K562 (cell line): ENCODE data around the gene SCO1. TPM values are rescaled to one million over a fixed set of nuclear protein-coding genes. Genes with fewer than 3 reads are reported as not detected.

ENCODE experiments used
- ATAC-seq: fragments of 200-7000 bp; cut with Tn5 transposase; 3 replicates; pipeline ENCODE4 v1.9.1; 2020; ENCODE audit warnings: moderate library complexity
- BruUV-seq: library from RNA; stranded (reverse); fragments of 400-500 nt; replicated peaks from 2 replicates; lab custom pipeline; 2021; lab: Mats Ljungman, UMichigan
- CTCF ChIA-PET: fragments of 300-600 bp; formaldehyde crosslinking; extraction: SDS; loops from one replicate; lab custom pipeline; 2021; ENCODE audit warnings: low intra/inter-chr PET ratio; lab: Yijun Ruan, JAX
- POLR2A ChIA-PET: fragments of 300-600, 350-650 bp; sonication (Branson Sonifier 250); formaldehyde crosslinking; extraction: SDS; loops from one replicate; lab custom pipeline; 2021; ENCODE audit warnings: antibody characterized with exemption, inconsistent platforms; lab: Yijun Ruan, JAX
- DNase-seq, 4 experiments: peaks; one replicate each; pipeline versions ENCODE4 v3.0.0 to v3.0.0-alpha.2; 2011 to 2018; ENCODE audit warnings: low spot score in 3 of 4, mixed read lengths in 3 of 4; ENCODE audit errors: extremely low read depth in 1 of 4
- FAIRE-seq: peaks from 2 replicates; lab custom pipeline; 2011; peaks lifted over from hg19 to GRCh38; lab: Jason Lieb, UNC
- H2AFZ ChIP-seq: 2 replicates; pipeline ENCODE4 v1.6.0; 2011; ENCODE audit warnings: low read depth, low read length, control low read depth, inconsistent platforms
- H3K27ac ChIP-seq: fragments of 200-600 bp; 3 replicates; pipeline ENCODE4 v1.8.0; 2011; ENCODE audit warnings: low read depth, mild to moderate bottlenecking, control low read depth, inconsistent platforms, low read length, moderate library complexity, mixed read lengths; ENCODE audit errors: extremely low read depth
- H3K27me3 ChIP-seq, 2 experiments: fragments of 300-600 bp in 1 of 2; 2 replicates in 1 of 2; 3 replicates in 1 of 2; pipeline versions ENCODE4 v1.6.0 to v1.8.0; 2011; ENCODE audit warnings: inconsistent platforms in 2 of 2, low read length in 2 of 2, mild to moderate bottlenecking in 1 of 2, mixed read lengths in 1 of 2, moderate library complexity in 1 of 2; ENCODE audit not compliant: control insufficient read depth in 2 of 2, insufficient read depth in 2 of 2
- H3K36me3 ChIP-seq: fragments of 300-600 bp; 3 replicates; pipeline ENCODE4 v1.8.0; 2011; ENCODE audit warnings: mild to moderate bottlenecking, low read length, inconsistent platforms; ENCODE audit not compliant: control insufficient read depth, insufficient read depth
- H3K4me1 ChIP-seq, 2 experiments: fragments of 200-600 bp in 1 of 2; replicated peaks in 1 of 2; 2 replicates in 1 of 2; 3 replicates in 1 of 2; pipeline versions ENCODE4 v1.5.1 to v1.8.0; 2011; ENCODE audit warnings: inconsistent platforms in 2 of 2, low read length in 2 of 2, mild to moderate bottlenecking in 1 of 2, mixed read lengths in 1 of 2, moderate library complexity in 1 of 2; ENCODE audit not compliant: control insufficient read depth in 2 of 2, insufficient read depth in 2 of 2
- H3K4me2 ChIP-seq: 2 replicates; pipeline ENCODE4 v1.6.1; 2011; ENCODE audit warnings: low read length, control low read depth, inconsistent platforms, mixed read lengths; ENCODE audit not compliant: insufficient read depth
- H3K4me3 ChIP-seq: fragments of 200-600 bp; sonication (generic), shearing (Covaris generic); 2 replicates; pipeline ENCODE4 v1.5.1; 2016; ENCODE audit warnings: control low read depth, inconsistent platforms
- H3K79me2 ChIP-seq: fragments of 200-600 bp; 3 replicates; pipeline ENCODE4 v1.8.0; 2011; ENCODE audit warnings: low read length, inconsistent platforms; ENCODE audit not compliant: control insufficient read depth, insufficient read depth
- H3K9ac ChIP-seq, 2 experiments: 2 replicates each; pipeline versions ENCODE4 v1.6.0 to v1.6.1; 2011; ENCODE audit warnings: low read depth in 2 of 2, low read length in 2 of 2, control low read depth in 1 of 2, inconsistent platforms in 1 of 2, mild to moderate bottlenecking in 1 of 2, mixed read lengths in 1 of 2; ENCODE audit not compliant: insufficient read depth in 1 of 2
- H3K9me1 ChIP-seq: one replicate; pipeline ENCODE4 v1.6.0; 2011; ENCODE audit warnings: inconsistent platforms, mild to moderate bottlenecking, low read length, moderate library complexity; ENCODE audit not compliant: control insufficient read depth, insufficient read depth
- H3K9me3 ChIP-seq: replicated peaks from 2 replicates; pipeline ENCODE4 v1.5.1; 2011; ENCODE audit warnings: low read depth, low read length, inconsistent platforms; ENCODE audit not compliant: control insufficient read depth, insufficient read depth
- H4K20me1 ChIP-seq: replicated peaks from 2 replicates; pipeline ENCODE4 v1.6.1; 2011; ENCODE audit warnings: low read length, inconsistent platforms, mixed read lengths; ENCODE audit not compliant: control insufficient read depth, insufficient read depth
- ATF4 ChIP-seq: fragments of 450-650 bp; formaldehyde crosslinking; IDR thresholded peaks from 2 replicates; pipeline ENCODE4 v1.4.0; 2022; ENCODE audit warnings: mild to moderate bottlenecking, moderate library complexity
- CAMTA2 ChIP-seq: fragments of 250-450 bp; sonication (Bioruptor Pico); conservative IDR thresholded peaks from 2 replicates; pipeline ENCODE4 v1.5.1; 2022
- CBFB ChIP-seq: sonication (generic); formaldehyde crosslinking; IDR thresholded peaks from 2 replicates; pipeline ENCODE4 v1.4.0; 2020; ENCODE audit warnings: mild to moderate bottlenecking, missing genetic modification reagents
- EHMT2 ChIP-seq: fragments of 450-650 bp; IDR thresholded peaks from 2 replicates; pipeline ENCODE4 v1.6.1; 2018; ENCODE audit warnings: antibody characterized with exemption
- IRF1 ChIP-seq: sonication (generic); formaldehyde crosslinking; IDR thresholded peaks from 2 replicates; pipeline ENCODE4 v1.8.0; 2022; ENCODE audit warnings: missing genetic modification reagents, mild to moderate bottlenecking, borderline replicate concordance
- MBD2 ChIP-seq: sonication (generic); IDR thresholded peaks from 2 replicates; pipeline ENCODE4 v1.6.1; 2016; ENCODE audit warnings: low read depth, borderline replicate concordance
- OTX1 ChIP-seq: fragments of 450-650 bp; formaldehyde crosslinking; IDR thresholded peaks from 2 replicates; pipeline ENCODE4 v1.4.0; 2022; ENCODE audit warnings: mild to moderate bottlenecking
- PHB2 ChIP-seq: fragments of 450-650 bp; IDR thresholded peaks from 2 replicates; pipeline ENCODE4 v1.6.1; 2017; ENCODE audit warnings: low read depth
- POLR2AphosphoS2 ChIP-seq: IDR thresholded peaks from 2 replicates; pipeline ENCODE4 v1.6.1; 2012; ENCODE audit warnings: low read length, improper control_type of control experiment
- TAF1 ChIP-seq: IDR thresholded peaks from 2 replicates; pipeline ENCODE4 v1.6.1; 2011; ENCODE audit warnings: mild to moderate bottlenecking, low read length, moderate library complexity; ENCODE audit not compliant: insufficient read depth, control insufficient read depth, severe bottlenecking; ENCODE audit errors: extremely low read depth
- VEZF1 ChIP-seq: fragments of 200-800 bp; sonication (Bioruptor generic); IDR thresholded peaks from 2 replicates; pipeline ENCODE4 v1.6.1; 2017; ENCODE audit warnings: missing genetic modification characterization, missing compliant biosample characterization
- ZNF143 ChIP-seq: sonication (generic); formaldehyde crosslinking; IDR thresholded peaks from 2 replicates; pipeline ENCODE4 v1.9.0; 2022; ENCODE audit warnings: mild to moderate bottlenecking, missing genetic modification reagents
- ZNF436 ChIP-seq: fragments of 250-450, 450-650 bp; sonication (Bioruptor Pico); formaldehyde crosslinking; IDR thresholded peaks from 2 replicates; pipeline ENCODE4 v1.7.0; 2020; ENCODE audit warnings: mild to moderate bottlenecking
- WGBS: fragments of 100-300 bp; shearing (Covaris generic); methylation state at CpG from one replicate; pipeline ENCODE4 v1.1.6; 2016; ENCODE audit warnings: low coverage, mixed read lengths; ENCODE audit not compliant: insufficient coverage; ENCODE audit errors: missing lambda C conversion rate; 5-methylcytosine and 5-hydroxymethylcytosine counted together
- in situ Hi-C: fragments of 300-500 bp; cut with MboI; formaldehyde crosslinking; loops from 4 replicates; pipeline ENCODE4 v1.15.0; 2018; ENCODE audit warnings: inconsistent platforms, mixed read lengths
- intact Hi-C: fragments of 100-400 bp; cut with micrococcal nuclease; formaldehyde crosslinking; loops from 2 replicates; pipeline ENCODE4 v1.14.2; 2022
- polyA plus RNA-seq, 8 experiments: library from polyadenylated mRNA; depleted of rRNA in 4 of 8; stranded (reverse) in 5 of 8; unstranded in 3 of 8; fragments of >200 nt; fragmentation: Nextera tagmentation in 2 of 8; fragmentation: Illumina TruSeq in 1 of 8; extraction: Ambion mirVana in 2 of 8; extraction: Trizol in 1 of 8; gene quantifications; 2 replicates each; pipeline versions ENCODE4 v1.2.1 to v1.2.3, GENCODE V29; 2011 to 2014; ENCODE audit warnings: inconsistent platforms in 1 of 8, missing spikeins in 1 of 8
- total RNA-seq, 7 experiments: library from RNA; depleted of rRNA in 6 of 7; stranded (reverse); fragments of >200 nt in 6 of 7; fragmentation: Illumina TruSeq in 2 of 7; extraction: Trizol in 2 of 7; gene quantifications; 2 replicates each; pipeline versions ENCODE4 v1.2.1 to v1.2.3, GENCODE V29; 2011 to 2021; ENCODE audit warnings: low replicate concordance in 1 of 7
- TF ChIP-seq, protein P1 (sequence below): fragments of 250-450 bp; sonication (Bioruptor Pico); IDR thresholded peaks from 2 replicates; pipeline ENCODE4 v1.4.0; 2020; ENCODE audit warnings: mild to moderate bottlenecking, moderate library complexity

The SCO1 gene
- total and polyA plus RNA-seq, 9 of the 15 experiments (the other 6 are each of a cell fraction or from before 2014, with no cell fraction given), result 7.1 to 40.9 (median 22.1) TPM

GRCh38 chr17:10737168-10737622 lies 39.9 kb upstream of the SCO1 start:
- ChIA-PET POLR2A (interaction anchor here (1.2 kb wide), 1 partner anchor 11 kb away, joined by 4 read pairs; no protein-coding TSS in a partner anchor), CTCF (interaction anchor here (0.7 to 1.5 kb wide), 2 partner anchors 108 to 1249 kb away, joined by 3 to 5 read pairs; no protein-coding TSS in a partner anchor)
- Histone ChIP-seq H4K20me1 (no peaks in the 10 kb centered on the region), H3K27ac (no peak overlapping the region), H2AFZ (no peak overlapping the region), H3K9ac (no peak overlapping the region), H3K36me3 (no peaks in the 10 kb centered on the region), H3K4me1 (no peaks in the 10 kb centered on the region), H3K79me2 (no peaks in the 10 kb centered on the region), H3K9me1 (no peaks in the 10 kb centered on the region), H3K27me3 (peaks cover 0 to 6% of the 10 kb centered on the region in 2 experiments; a peak in 2 of 5 replicates), H3K4me2 (no peak overlapping the region), H3K4me3 (no peak overlapping the region), H3K9me3 (no peaks in the 10 kb centered on the region)
- intact Hi-C loops (loop anchor here (1.0 kb wide), 1 partner anchor 108 kb away; no protein-coding TSS in a partner anchor), in situ Hi-C loops (no loop called here)
- no TSS peak for BruUV-seq
- WGBS, result 7% methylated on average over 3 of the region's 6 CpGs
- ATAC-seq (peak; percentile 80), DNase-seq (peak; percentile 35 to 51 (median 38)), FAIRE-seq (peak; percentile 90)
- TF ChIP-seq EHMT2 (no peak), CBFB (CRISPR knock-in tag) (no peak), ZNF436 (CRISPR knock-in tag) (no peak), CAMTA2 (no peak), PHB2 (no peak), VEZF1 (peak; percentile 46; the same call in 1 of the 2 replicates), ZNF143 (CRISPR knock-in tag) (no peak), IRF1 (CRISPR knock-in tag) (no peak), OTX1 (no peak), POLR2AphosphoS2 (no peak), ATF4 (CRISPR knock-in tag) (no peak), TAF1 (no peak), MBD2 (no peak)
- TF ChIP-seq, protein P1, sequence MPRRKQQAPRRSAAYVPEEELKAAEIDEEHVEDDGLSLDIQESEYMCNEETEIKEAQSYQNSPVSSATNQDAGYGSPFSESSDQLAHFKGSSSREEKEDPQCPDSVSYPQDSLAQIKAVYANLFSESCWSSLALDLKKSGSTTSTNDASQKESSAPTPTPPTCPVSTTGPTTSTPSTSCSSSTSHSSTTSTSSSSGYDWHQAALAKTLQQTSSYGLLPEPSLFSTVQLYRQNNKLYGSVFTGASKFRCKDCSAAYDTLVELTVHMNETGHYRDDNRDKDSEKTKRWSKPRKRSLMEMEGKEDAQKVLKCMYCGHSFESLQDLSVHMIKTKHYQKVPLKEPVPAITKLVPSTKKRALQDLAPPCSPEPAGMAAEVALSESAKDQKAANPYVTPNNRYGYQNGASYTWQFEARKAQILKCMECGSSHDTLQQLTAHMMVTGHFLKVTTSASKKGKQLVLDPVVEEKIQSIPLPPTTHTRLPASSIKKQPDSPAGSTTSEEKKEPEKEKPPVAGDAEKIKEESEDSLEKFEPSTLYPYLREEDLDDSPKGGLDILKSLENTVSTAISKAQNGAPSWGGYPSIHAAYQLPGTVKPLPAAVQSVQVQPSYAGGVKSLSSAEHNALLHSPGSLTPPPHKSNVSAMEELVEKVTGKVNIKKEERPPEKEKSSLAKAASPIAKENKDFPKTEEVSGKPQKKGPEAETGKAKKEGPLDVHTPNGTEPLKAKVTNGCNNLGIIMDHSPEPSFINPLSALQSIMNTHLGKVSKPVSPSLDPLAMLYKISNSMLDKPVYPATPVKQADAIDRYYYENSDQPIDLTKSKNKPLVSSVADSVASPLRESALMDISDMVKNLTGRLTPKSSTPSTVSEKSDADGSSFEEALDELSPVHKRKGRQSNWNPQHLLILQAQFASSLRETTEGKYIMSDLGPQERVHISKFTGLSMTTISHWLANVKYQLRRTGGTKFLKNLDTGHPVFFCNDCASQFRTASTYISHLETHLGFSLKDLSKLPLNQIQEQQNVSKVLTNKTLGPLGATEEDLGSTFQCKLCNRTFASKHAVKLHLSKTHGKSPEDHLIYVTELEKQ (CRISPR knock-in tag), result no peak
